ENCODE data around the gene UGGT2. TPM values are rescaled to one million over a fixed set of nuclear protein-coding genes. Genes with fewer than 3 reads are reported as not detected.
"Not testable (repeated sequence)": the region's sequence is repeated elsewhere in the genome, so short reads cannot be mapped to it uniquely, and the experiment has no call there.

The UGGT2 gene
- total and polyA plus RNA-seq, 9 donors = 18.1 to 40.0 (median 21.2) TPM

DNA sequence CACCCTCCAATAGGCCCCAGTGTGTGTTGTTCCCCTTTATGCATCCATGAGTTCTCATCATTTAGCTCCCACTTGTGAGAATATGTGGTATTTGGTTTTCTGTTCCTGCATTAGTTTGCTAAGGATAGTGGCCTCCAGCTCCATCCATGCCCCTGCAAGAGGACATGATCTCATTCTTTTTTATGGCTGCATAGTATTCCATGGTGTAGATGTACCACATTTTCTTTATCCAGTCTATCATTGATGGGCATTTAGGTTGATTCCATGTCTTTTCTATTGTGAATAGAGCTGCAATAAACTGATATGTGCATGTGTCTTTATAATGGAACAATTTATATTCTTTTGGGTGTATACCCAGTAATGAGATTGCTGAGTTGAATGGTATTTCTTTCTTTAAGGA, 263.9 kb downstream of the UGGT2 start:
- H3K4me1 ChIP-seq (ENCODE audit: control insufficient read depth, insufficient read depth, low read length); H3K9me3 ChIP-seq (replicated peaks; ENCODE audit: control insufficient read depth, low read depth, low read length); H3K27me3 ChIP-seq (ENCODE audit: control insufficient read depth, insufficient read depth, low read length); DNase-seq; H3K4me3 ChIP-seq (ENCODE audit: low read length); H3K27ac ChIP-seq (ENCODE audit: low read length): not testable (repeated sequence)
- H3K36me3 ChIP-seq (ENCODE audit: control insufficient read depth, insufficient read depth, low read length) = peaks cover 23% of the 10 kb centered on the region

DNA sequence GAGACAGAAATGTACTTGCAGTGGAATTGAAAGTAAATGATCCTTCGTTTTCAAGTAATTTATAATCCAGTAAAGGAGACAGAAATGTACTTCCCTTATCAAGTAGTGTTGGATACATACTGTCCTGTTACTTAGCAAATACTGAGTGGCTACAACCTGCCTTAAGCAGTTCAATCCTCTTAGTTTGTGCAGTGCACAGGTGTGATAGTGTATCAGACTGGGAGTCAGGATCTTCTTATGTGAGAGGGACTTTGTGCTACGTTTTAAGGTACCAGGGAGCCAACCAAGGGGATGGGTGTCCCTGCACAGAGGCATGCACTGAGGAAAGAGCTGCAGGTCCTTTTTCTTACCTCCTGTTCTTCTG, 265.1 kb downstream of the UGGT2 start:
- Histone ChIP-seq H3K36me3 (ENCODE audit: control insufficient read depth, insufficient read depth, low read length) (peaks cover 22% of the 10 kb centered on the region), H3K4me3 (ENCODE audit: low read length) (no peak overlapping the region)

DNA sequence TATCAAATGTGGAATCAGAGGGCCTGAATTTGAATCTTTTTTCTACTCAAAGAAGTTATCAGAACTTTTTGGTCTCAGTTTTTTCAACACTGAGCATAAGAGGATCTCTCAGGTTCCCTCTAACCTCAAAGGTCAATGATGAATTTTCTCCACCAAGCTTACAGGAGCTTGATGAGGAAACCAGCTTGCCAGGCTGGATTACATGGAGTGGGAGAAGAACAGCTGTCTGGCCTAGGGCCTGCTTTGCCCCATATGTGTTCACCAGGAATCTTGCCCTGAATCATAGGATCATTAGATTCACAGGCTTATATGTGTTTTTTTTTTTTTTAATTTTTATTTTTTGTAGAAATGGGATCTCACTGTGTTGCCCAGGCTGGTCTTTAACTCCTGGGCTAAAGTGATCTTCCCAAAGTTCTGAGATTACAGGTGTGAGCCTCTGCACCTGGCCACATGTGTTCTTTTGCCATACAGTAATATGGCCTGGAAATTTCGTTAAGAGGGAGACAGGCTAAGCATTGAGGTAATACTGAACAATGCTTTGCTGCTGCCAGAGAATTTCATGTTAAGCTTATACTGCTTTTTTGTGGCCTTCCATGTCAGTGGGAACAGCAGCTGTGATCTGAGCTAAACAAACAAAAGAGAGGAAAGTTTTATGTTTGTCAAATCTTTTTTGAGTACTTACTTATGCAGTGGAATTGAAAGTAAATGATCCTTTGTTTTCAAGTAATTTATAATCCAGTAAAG, 265.7 kb downstream of the UGGT2 start:
- H3K27me3 ChIP-seq (ENCODE audit: control insufficient read depth, insufficient read depth, low read length) = no peaks in the 10 kb centered on the region
- peak; percentile 32 for DNase-seq
- H3K36me3 ChIP-seq (ENCODE audit: control insufficient read depth, insufficient read depth, low read length) = peaks cover 18% of the 10 kb centered on the region
- peaks cover 2% of the 10 kb centered on the region for H3K4me1 ChIP-seq (ENCODE audit: control insufficient read depth, insufficient read depth, low read length)
- no peak overlapping the region for H3K4me3 ChIP-seq (ENCODE audit: low read length)
- no peaks in the 10 kb centered on the region for H3K9me3 ChIP-seq (replicated peaks; ENCODE audit: control insufficient read depth, low read depth, low read length)
- whole genome bisulfite sequencing (ENCODE audit: insufficient coverage) = 22% methylated on average over 1 of the region's 1 CpG
- no peak overlapping the region for H3K27ac ChIP-seq (ENCODE audit: low read length)

More for the DNA sequence above, 265.1 kb downstream of the UGGT2 start:
- 50% methylated on average over 1 of the region's 2 CpGs for WGBS (ENCODE audit: insufficient coverage)
- DNase-seq = no peak
- Histone ChIP-seq H3K9me3 (replicated peaks; ENCODE audit: control insufficient read depth, low read depth, low read length) (no peaks in the 10 kb centered on the region), H3K27me3 (ENCODE audit: control insufficient read depth, insufficient read depth, low read length) (no peaks in the 10 kb centered on the region), H3K27ac (ENCODE audit: low read length) (no peak overlapping the region), H3K4me1 (ENCODE audit: control insufficient read depth, insufficient read depth, low read length) (peaks cover 2% of the 10 kb centered on the region)

DNA sequence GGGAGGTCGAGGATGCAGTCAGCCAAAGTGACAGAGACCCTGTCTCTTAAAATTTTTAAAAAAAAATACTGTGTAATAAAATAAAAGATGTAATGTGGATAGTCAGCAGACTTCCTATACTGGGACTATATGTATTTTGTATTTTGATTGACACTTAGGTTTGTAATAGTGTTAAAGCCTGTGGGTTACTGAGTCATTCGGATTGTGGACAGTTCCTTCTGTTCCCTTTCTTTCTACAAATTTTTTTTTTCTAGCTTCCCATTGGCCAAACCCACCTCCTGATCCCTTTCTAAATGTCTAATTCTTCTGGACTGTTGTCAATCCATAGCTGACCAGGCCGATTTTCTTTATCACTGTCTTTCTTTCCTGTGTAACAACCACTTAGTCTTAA, 268.3 kb downstream of the UGGT2 start:
- Histone ChIP-seq H3K4me1 (ENCODE audit: control insufficient read depth, insufficient read depth, low read length) (peaks cover 2% of the 10 kb centered on the region), H3K36me3 (ENCODE audit: control insufficient read depth, insufficient read depth, low read length) (peaks cover 16% of the 10 kb centered on the region), H3K9me3 (replicated peaks; ENCODE audit: control insufficient read depth, low read depth, low read length) (no peaks in the 10 kb centered on the region), H3K27me3 (ENCODE audit: control insufficient read depth, insufficient read depth, low read length) (no peaks in the 10 kb centered on the region), H3K27ac (ENCODE audit: low read length) (no peak overlapping the region), H3K4me3 (ENCODE audit: low read length) (no peak overlapping the region)
- no CpG with 5 or more reads among the region's 3 CpGs for WGBS (ENCODE audit: insufficient coverage)
- DNase-seq = no peak

DNA sequence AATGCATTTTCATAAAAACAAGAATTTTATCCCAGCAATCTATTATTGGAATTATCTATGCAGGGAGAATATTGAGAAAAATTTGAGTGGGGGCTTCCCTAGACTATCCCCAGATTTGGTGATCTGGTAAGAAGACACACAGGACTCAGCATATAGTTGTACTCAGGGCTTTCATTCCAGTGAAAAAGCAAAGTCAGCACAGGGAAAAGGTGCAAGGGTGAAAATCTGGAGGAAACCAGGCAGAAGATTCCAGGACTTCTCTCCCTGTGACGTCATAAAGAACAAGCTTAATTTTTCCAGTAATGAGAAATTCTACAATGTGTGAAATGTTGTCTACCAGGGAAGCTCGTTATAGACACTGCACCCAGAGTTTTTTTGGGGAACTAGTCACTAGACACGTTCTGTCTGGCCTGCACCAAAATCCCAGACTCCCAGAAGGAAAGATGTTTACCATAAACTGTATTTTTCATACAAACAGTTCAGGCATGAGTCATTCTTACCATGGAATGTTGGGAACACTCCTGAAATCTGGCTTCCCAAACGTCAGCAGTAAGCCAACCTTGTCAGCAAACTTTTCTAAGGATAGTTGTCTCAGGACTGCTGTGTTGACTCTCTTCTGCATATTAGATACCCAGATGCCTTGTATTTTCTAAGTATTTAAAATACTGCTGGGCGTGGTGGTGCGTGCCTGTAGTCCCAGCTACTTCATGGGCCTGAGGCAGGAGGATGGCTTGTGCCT, 268.9 kb downstream of the UGGT2 start:
- H3K4me1 ChIP-seq (ENCODE audit: control insufficient read depth, insufficient read depth, low read length) = peaks cover 2% of the 10 kb centered on the region
- no peaks in the 10 kb centered on the region for H3K9me3 ChIP-seq (replicated peaks; ENCODE audit: control insufficient read depth, low read depth, low read length)
- DNase-seq = peak; percentile 87
- H3K27me3 ChIP-seq (ENCODE audit: control insufficient read depth, insufficient read depth, low read length) = no peaks in the 10 kb centered on the region
- H3K27ac ChIP-seq (ENCODE audit: low read length) = peak overlapping the region; percentile 20
- H3K4me3 ChIP-seq (ENCODE audit: low read length) = no peak overlapping the region
- H3K36me3 ChIP-seq (ENCODE audit: control insufficient read depth, insufficient read depth, low read length) = peaks cover 16% of the 10 kb centered on the region
- WGBS (ENCODE audit: insufficient coverage) = no CpG with 5 or more reads among the region's 6 CpGs

DNA sequence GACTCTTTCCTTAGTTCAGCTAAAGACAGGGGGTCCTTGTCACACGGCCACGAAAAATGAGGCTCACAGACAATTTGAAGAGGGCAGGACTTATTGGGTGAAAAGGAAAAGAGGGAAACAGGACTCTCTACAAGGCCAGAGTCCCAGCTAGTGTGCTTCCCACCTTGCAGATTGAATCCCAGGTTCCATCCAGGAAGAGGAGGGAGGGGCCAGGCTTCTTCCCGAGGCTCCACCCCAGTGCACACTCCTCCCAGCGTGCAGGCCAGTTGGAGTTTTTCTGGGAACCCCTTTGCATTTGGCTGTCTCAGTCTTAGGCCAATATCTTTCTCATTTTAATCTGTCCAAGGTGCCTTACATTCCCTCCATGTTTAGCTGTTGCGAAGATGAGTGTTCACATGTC, 269.5 kb downstream of the UGGT2 start:
- H3K27ac ChIP-seq (ENCODE audit: low read length) = no peak overlapping the region
- H3K27me3 ChIP-seq (ENCODE audit: control insufficient read depth, insufficient read depth, low read length) = no peaks in the 10 kb centered on the region
- no peak overlapping the region for H3K4me3 ChIP-seq (ENCODE audit: low read length)
- no peak for DNase-seq
- WGBS (ENCODE audit: insufficient coverage) = 89% methylated on average over 3 of the region's 5 CpGs
- H3K36me3 ChIP-seq (ENCODE audit: control insufficient read depth, insufficient read depth, low read length) = peaks cover 16% of the 10 kb centered on the region
- peaks cover 2% of the 10 kb centered on the region for H3K4me1 ChIP-seq (ENCODE audit: control insufficient read depth, insufficient read depth, low read length)
- H3K9me3 ChIP-seq (replicated peaks; ENCODE audit: control insufficient read depth, low read depth, low read length) = no peaks in the 10 kb centered on the region

DNA sequence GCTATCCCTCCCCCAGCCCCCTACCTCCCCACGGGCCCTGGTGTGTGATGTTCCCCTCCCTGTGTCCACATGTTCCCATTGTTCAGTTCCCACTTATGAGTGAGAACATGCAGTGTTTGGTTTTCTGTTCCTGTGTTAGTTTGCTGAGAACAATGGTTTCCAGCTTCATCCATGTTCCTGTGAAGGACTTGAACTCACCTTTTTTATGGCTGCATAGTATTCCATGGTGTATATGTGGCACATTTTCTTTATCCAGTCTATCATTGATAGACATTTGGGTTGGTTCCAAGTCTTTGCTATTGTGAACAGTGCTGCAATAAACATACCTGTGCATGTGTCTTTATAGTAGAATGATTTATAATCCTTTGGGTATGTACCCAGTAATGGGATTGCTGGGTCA, 271.3 kb downstream of the UGGT2 start:
- not testable (repeated sequence) for H3K27ac ChIP-seq (ENCODE audit: low read length); H3K4me3 ChIP-seq (ENCODE audit: low read length); H3K27me3 ChIP-seq (ENCODE audit: control insufficient read depth, insufficient read depth, low read length); H3K36me3 ChIP-seq (ENCODE audit: control insufficient read depth, insufficient read depth, low read length); H3K9me3 ChIP-seq (replicated peaks; ENCODE audit: control insufficient read depth, low read depth, low read length); H3K4me1 ChIP-seq (ENCODE audit: control insufficient read depth, insufficient read depth, low read length); DNase-seq
- WGBS (ENCODE audit: insufficient coverage) = no CpG with 5 or more reads among the region's 1 CpG

DNA sequence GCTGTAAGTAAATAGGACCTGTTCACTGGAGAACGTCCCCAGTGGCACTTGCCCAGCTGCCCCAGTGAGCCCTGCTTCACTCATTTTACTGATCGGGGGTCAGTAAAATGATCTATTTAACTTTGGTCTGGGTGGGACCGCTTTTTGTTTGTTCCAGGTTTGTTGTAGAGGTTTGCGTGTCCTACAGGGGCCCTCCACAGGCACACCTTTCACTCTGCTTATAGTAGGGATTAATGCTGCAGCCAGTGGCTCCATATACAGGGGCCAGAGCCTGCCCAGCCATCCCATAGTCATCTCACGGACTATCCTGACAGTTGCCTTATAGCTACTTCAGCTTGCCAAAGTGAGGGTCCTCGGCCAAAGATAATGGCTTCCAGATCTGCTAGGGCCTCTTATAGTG, 272.2 kb downstream of the UGGT2 start:
- peaks cover 6% of the 10 kb centered on the region for H3K36me3 ChIP-seq (ENCODE audit: control insufficient read depth, insufficient read depth, low read length)
- H3K4me1 ChIP-seq (ENCODE audit: control insufficient read depth, insufficient read depth, low read length) = no peaks in the 10 kb centered on the region
- H3K27me3 ChIP-seq (ENCODE audit: control insufficient read depth, insufficient read depth, low read length) = no peaks in the 10 kb centered on the region
- no peak overlapping the region for H3K27ac ChIP-seq (ENCODE audit: low read length)
- no peak overlapping the region for H3K4me3 ChIP-seq (ENCODE audit: low read length)
- no peaks in the 10 kb centered on the region for H3K9me3 ChIP-seq (replicated peaks; ENCODE audit: control insufficient read depth, low read depth, low read length)
- WGBS (ENCODE audit: insufficient coverage) = 86% methylated on average over 1 of the region's 6 CpGs
- DNase-seq = no peak

DNA sequence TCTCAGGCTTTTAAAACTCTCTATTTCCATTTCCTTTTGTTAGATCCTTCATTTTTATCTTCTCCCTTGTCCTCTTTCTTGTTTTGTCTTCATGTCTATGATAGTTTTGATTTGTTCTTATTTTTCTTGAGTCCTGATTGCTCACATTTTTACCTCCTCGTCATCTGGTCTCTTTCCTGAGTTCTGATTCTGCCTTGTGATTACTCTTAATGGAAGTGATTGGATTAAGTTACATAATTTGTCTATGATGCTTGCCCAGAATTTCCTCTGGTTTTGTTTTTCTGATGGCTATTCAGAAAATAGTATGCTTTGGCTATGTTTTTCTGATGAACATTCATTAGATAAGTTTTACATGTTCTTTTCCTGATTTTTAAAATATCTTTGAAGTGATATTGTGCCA, 273.7 kb downstream of the UGGT2 start:
- no peak overlapping the region for H3K4me3 ChIP-seq (ENCODE audit: low read length)
- no peaks in the 10 kb centered on the region for H3K4me1 ChIP-seq (ENCODE audit: control insufficient read depth, insufficient read depth, low read length)
- H3K36me3 ChIP-seq (ENCODE audit: control insufficient read depth, insufficient read depth, low read length) = peaks cover 3% of the 10 kb centered on the region
- no peak overlapping the region for H3K27ac ChIP-seq (ENCODE audit: low read length)
- DNase-seq = no peak
- no peaks in the 10 kb centered on the region for H3K9me3 ChIP-seq (replicated peaks; ENCODE audit: control insufficient read depth, low read depth, low read length)
- WGBS (ENCODE audit: insufficient coverage) = no CpG with 5 or more reads among the region's 1 CpG
- H3K27me3 ChIP-seq (ENCODE audit: control insufficient read depth, insufficient read depth, low read length) = no peaks in the 10 kb centered on the region

DNA sequence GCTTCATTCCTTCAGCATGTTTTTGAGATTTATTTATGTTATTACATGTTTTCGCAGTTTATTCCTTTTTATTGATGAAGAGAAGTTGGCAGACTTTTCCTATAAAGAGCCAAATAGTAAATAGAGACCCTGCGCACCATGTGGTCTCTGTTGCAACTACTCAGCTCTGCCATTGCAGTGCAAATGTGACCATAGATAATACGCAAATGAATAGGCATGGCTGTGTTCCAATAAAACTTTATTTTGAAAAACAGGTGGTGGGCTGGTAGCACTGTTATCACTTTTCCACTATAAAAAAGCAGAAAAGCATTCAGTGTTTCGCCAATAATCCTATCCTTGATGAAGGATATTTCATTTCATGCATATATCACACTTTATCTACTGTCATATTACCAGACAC, 281.3 kb downstream of the UGGT2 start:
- no peak for DNase-seq
- Histone ChIP-seq H3K27ac (ENCODE audit: low read length) (no peak overlapping the region), H3K27me3 (ENCODE audit: control insufficient read depth, insufficient read depth, low read length) (no peaks in the 10 kb centered on the region), H3K4me3 (ENCODE audit: low read length) (no peak overlapping the region), H3K4me1 (ENCODE audit: control insufficient read depth, insufficient read depth, low read length) (no peaks in the 10 kb centered on the region), H3K36me3 (ENCODE audit: control insufficient read depth, insufficient read depth, low read length) (peaks cover 8% of the 10 kb centered on the region), H3K9me3 (replicated peaks; ENCODE audit: control insufficient read depth, low read depth, low read length) (no peaks in the 10 kb centered on the region)
- 80% methylated on average over 1 of the region's 4 CpGs for WGBS (ENCODE audit: insufficient coverage)

All from muscle of leg (tissue), 11 donors.